Measurements from ENCODE around the gene MYBPC3.

- TF ChIP-seq EGR1 (IDR thresholded peaks at IDR 0.05) (no peak), TAF1 (IDR thresholded peaks at IDR 0.05; ENCODE audit: low read depth) (no peak), CEBPB (IDR thresholded peaks at IDR 0.05) (no peak), MAX (IDR thresholded peaks at IDR 0.05) (no peak), CREB1 (IDR thresholded peaks at IDR 0.05; ENCODE audit: low read depth) (no peak), EP300 (IDR thresholded peaks at IDR 0.05; ENCODE audit: borderline replicate concordance) (no peak), REST (IDR thresholded peaks at IDR 0.05; ENCODE audit: low read depth) (no peak), YY1 (IDR thresholded peaks at IDR 0.05; ENCODE audit: low read depth) (no peak), USF1 (IDR thresholded peaks at IDR 0.05) (no peak), RAD21 (IDR thresholded peaks at IDR 0.05; ENCODE audit: low read depth) (no peak), TCF12 (IDR thresholded peaks at IDR 0.05; ENCODE audit: low read depth) (no peak)
Observed at GRCh38 chr11:47392546-47393162, 40.2 kb upstream of the MYBPC3 start.
